ENCODE data around the gene METAP2.
"Not testable (repeated sequence)": the region's sequence is repeated elsewhere in the genome, so short reads cannot be mapped to it uniquely, and the experiment has no call there.

METAP2 gene

GRCh38 chr12:95463050-95463449 lies 10.9 kb upstream of the METAP2 start:
- DNase-seq, result no peak

DNA sequence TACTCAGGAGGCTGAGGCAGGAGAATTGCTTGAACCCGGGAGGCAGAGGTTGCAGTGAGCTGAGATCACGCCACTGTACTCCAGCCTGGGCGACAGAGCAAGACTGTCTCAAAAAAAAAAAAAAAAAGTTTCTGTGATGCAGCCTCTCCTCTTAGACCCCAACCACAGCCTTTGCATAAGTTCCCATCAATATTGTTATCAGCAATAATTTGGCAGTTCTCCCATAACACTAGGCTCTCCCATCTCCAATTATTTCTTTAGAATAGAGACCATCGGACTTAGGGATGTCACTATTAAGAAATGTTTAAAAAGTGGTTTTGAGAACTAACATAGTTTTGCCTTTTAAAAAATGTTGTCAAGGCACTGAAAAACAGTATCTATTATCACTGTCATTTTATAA lies 10.2 kb upstream of the METAP2 start:
- not testable (repeated sequence) for DNase-seq

GRCh38 chr12:95465275-95465674 lies 8.7 kb upstream of the METAP2 start:
- no peak for DNase-seq

DNA sequence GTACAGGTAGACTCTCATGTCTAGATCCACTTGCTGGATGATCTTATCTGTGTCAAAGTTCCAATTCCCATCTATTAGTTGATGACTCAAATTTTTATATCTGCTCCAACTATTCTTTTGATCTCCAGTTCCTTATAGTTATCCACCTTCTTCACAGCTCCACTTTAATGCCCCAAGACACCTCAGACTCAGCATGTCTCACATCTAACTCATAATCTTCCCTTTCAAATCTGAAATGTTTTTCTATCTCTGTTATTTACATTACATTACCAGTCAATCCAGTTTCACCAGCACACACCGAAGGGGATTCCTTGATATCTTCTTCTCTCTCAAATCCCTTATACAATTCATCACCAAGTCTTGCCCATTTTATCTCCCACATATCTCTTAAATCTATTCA lies 3.7 kb upstream of the METAP2 start:
- no peak for DNase-seq

- DNase-seq, result peak; percentile 15
These were observed 595 bp upstream of the METAP2 start for GRCh38 chr12:95473231-95473883.

GRCh38 chr12:95474660-95474958 lies 657 bp downstream of the METAP2 start:
- DNase-seq, result no peak

GRCh38 chr12:95480230-95480629 lies 6.3 kb downstream of the METAP2 start:
- no peak for DNase-seq

GRCh38 chr12:95481072-95481471 lies 7.1 kb downstream of the METAP2 start:
- no peak for DNase-seq

DNA sequence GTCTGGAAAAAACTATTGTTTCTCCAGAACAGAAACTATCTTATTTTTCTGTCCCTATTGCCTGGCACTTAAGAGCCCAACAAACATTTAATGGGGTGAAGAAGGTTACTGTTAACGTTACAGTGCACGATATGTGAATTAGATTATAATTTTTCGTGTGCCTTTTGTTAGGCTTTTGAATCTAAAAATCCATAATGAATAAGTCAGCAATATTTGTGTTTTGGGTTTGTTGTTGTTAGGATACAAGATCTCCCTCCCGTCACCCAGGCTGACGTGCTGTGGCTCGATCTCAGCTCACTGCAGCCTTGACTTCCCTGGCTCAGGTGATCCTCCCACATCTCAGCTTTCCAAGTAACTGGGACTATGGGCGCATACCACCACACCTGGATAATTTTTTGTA lies 7.9 kb downstream of the METAP2 start:
- no peak for DNase-seq

- not testable (repeated sequence) for DNase-seq
These were observed 8.6 kb downstream of the METAP2 start for GRCh38 chr12:95482564-95482963.

DNA sequence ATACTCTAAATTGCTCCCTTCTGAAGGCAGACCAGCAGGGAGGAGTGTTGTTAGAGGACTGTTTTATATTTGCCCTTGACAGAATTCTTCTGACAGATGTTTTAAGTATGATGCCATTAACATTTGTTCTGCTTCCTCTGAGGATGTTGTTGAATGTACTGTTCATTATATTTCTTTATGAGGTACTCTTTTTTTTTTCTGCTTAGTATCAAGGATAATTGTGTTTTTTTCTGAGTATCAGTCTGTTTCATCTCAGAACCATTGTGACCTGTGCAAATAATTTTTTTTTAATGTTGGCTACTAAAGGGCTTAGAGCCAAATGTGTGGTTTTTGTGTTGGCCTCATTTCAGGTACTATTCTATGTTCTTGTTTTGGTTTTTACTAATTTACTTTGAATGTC lies 10.6 kb downstream of the METAP2 start:
- no peak for DNase-seq

GRCh38 chr12:95487024-95487423 lies 13.1 kb downstream of the METAP2 start:
- DNase-seq, result no peak

DNA sequence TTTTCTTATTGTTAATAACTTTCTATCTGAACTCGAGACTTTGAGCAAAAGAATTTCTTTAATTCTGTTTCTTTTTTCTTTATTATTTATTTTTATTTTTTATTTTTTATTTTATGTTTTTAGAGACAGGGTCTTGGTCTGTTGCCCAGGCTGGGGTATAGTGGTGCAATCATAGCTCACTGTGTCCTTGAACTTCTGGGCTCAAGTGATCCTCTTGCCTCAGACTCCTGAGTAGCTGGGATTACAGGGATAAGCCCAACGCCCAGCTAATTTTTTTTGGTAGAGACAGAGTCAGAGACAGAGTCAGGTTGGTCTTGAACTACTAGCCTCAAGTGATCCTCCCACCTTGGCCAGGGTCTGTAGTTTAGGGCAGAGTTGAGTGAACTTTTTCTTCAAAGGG lies 18.5 kb downstream of the METAP2 start:
- DNase-seq, result no peak

- DNase-seq, result no peak
These were observed 20.9 kb downstream of the METAP2 start for GRCh38 chr12:95494888-95495287.

DNA sequence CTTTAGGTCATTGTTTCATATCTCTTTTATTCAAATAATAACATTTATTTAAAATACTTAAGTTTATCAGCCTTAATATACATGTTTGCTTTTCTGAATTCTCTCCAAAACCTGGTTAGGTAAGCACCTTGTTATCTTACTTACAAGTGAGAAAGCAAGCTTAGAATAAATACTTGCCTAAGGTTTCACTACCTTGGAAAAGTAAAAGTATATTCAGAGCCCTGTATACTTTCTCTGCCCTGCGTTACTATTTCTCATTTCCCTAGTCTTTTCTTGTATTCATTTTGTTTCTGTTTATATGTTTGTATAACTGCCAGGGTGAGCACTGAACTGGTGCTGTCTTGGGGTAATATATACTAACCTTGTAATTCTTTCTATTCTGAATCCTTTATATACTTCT lies 21.5 kb downstream of the METAP2 start:
- DNase-seq, result no peak

GRCh38 chr12:95497031-95497430 lies 23.1 kb downstream of the METAP2 start:
- DNase-seq, result no peak

GRCh38 chr12:95498968-95499367 lies 25.0 kb downstream of the METAP2 start:
- DNase-seq, result no peak

GRCh38 chr12:95499772-95500171 lies 25.8 kb downstream of the METAP2 start:
- DNase-seq, result no peak

GRCh38 chr12:95504140-95504539 lies 30.2 kb downstream of the METAP2 start:
- DNase-seq, result no peak

GRCh38 chr12:95505039-95505438 lies 31.1 kb downstream of the METAP2 start:
- no peak for DNase-seq

DNA sequence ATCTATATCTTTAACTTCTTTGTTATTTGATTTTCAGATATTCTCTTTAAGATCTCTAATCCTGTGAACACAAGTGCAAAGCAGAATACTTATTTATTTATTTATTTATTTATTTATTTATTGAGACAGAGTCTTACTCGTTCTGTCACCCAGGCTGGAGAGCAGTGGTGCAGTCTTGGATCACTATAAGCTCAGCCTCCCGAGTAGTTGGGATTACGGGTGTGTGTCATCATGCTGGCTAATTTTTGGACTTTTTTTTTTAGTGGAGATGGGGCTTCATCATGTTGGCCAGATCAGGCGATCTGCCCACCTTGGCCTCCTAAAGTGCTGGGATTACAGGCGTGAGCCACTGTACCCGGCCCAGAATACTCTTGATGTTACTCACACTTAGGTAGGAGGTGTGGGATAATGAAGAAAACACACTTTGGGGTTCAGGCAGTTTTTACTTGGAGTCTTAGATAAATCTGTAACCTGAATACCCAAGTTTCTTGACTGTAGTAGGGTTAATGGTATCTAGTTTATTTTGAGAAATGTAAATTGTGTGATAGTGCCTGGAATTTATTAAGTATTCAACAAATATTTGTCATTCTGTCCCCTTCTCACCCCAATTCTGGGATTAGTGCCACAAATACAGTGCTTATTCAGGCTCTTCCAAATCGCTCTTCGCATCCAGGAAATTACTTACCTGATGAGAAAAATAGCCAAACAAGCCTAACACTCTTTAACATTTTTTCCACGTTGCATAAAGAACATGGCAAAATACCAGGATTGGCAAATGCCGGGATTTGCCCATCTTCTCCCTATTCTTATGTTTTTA lies 33.0 kb downstream of the METAP2 start:
- no peak for DNase-seq

DNA sequence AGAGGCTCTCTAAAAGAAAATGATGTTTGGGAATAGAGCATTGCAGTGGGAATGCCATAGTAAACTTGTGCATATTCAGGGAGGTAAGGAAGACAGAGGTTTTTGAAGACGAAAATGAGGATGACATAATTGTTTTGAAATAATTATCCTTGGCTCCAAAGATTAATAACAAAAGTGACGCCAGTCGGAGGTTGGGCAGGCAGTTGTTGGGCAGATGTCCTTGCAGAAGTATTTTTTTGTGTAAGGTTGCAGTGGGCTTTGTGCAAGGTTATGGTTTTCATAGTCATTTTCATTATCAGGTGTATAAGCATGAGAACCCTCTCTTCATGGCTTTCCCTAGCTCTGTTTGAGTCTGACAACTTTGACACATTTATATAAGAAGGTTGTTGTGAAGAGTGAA lies 35.3 kb downstream of the METAP2 start:
- no peak for DNase-seq

DNA sequence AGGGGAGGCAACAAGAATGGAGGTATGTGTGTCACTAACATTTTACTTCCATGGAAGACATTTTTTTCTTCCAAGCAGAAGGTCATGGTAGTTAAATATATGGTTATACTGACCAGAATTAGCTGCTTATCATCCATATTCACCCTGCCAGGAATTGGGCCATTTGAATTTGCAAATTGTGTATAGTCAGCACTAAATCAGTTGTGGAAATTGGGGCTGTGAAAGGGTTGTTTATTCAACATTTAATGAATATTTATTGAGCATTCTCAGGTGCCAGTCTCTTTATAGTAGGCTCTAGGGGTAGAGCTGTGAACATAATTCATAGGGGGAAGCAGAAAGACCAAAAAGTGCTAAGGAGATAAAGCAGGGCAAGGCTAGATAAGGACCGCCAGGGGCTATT lies 38.0 kb downstream of the METAP2 start:
- DNase-seq, result no peak

- no peak for DNase-seq
These were observed 39.6 kb downstream of the METAP2 start for GRCh38 chr12:95513599-95513998.

GRCh38 chr12:95515197-95515596 lies 41.2 kb downstream of the METAP2 start:
- no peak for DNase-seq

Measured in stimulated activated CD4-positive, alpha-beta T cell treated with anti-CD3 and anti-CD28 coated beads, Interleukin-4, amount 100 ng/mL, for 1 hour (primary cell).